ENCODE data around the gene TUBB2A. TPM values are rescaled to one million over a fixed set of nuclear protein-coding genes. Genes with fewer than 3 reads are reported as not detected.
A peak's percentile ranks its signal among the peaks of the same experiment; 100 is the strongest.

Gene TUBB2A
- total RNA-seq, 2 experiments from 2014 or later = 1.7 to 1.8 TPM

GRCh38 chr6:3135668-3136291, 21.6 kb downstream of the TUBB2A start:
- ATAC-seq = no peak
- CTCF ChIA-PET = no interaction called here
- POLR2A ChIA-PET = no interaction called here
- Mint-ChIP-seq H3K27ac (no peak overlapping the region), H3K4me1 (peaks cover 7% of the 10 kb centered on the region), H3K36me3 (ENCODE audit: low read depth) (peaks cover 34% of the 10 kb centered on the region), H3K4me3 (no peak overlapping the region), H3K9me3 (ENCODE audit: low read depth) (no peaks in the 10 kb centered on the region), H3K27me3 (no peaks in the 10 kb centered on the region)
- DNase-seq = no peak
- intact Hi-C loops (cut with DNase I, micrococcal nuclease) = no loop called here

GRCh38 chr6:3133515-3133914, 23.8 kb downstream of the TUBB2A start:
- H3K9me3 Mint-ChIP-seq (ENCODE audit: low read depth) = no peaks in the 10 kb centered on the region
- CTCF ChIA-PET = no interaction called here
- H3K36me3 Mint-ChIP-seq (ENCODE audit: low read depth) = peaks cover 29% of the 10 kb centered on the region
- peaks cover 2% of the 10 kb centered on the region for H3K4me1 Mint-ChIP-seq
- no peak overlapping the region for H3K27ac Mint-ChIP-seq
- intact Hi-C loops (cut with DNase I, micrococcal nuclease) = no loop called here
- H3K27me3 Mint-ChIP-seq = no peaks in the 10 kb centered on the region
- DNase-seq (no peak), ATAC-seq (no peak)
- POLR2A ChIA-PET = no interaction called here
- H3K4me3 Mint-ChIP-seq = no peak overlapping the region

GRCh38 chr6:3131695-3132094, 25.6 kb downstream of the TUBB2A start:
- no peak for ATAC-seq
- intact Hi-C loops (cut with DNase I, micrococcal nuclease) = no loop called here
- Mint-ChIP-seq H3K9me3 (ENCODE audit: low read depth) (no peaks in the 10 kb centered on the region), H3K4me1 (no peaks in the 10 kb centered on the region), H3K4me3 (no peak overlapping the region), H3K27ac (no peak overlapping the region), H3K36me3 (ENCODE audit: low read depth) (peaks cover 26% of the 10 kb centered on the region), H3K27me3 (no peaks in the 10 kb centered on the region)
- no peak for DNase-seq
- POLR2A ChIA-PET = no interaction called here
- CTCF ChIA-PET = no interaction called here

- CTCF ChIA-PET = interaction anchor here (1.2 to 6.6 kb wide), 3 partner anchors 10 to 122 kb away, joined by 3 to 67 read pairs (median 5); partner anchors contain the start of gene BPHL
- no peak for DNase-seq
- Mint-ChIP-seq H3K9me3 (ENCODE audit: low read depth) (no peaks in the 10 kb centered on the region), H3K27me3 (no peaks in the 10 kb centered on the region), H3K27ac (no peak overlapping the region), H3K4me3 (no peak overlapping the region), H3K36me3 (ENCODE audit: low read depth) (peaks cover 22% of the 10 kb centered on the region), H3K4me1 (peaks cover 7% of the 10 kb centered on the region)
- ATAC-seq = no peak
- POLR2A ChIA-PET = interaction anchor here (0.6 kb wide), 1 partner anchor 104 kb away, joined by 3 read pairs; no protein-coding TSS in a partner anchor
- intact Hi-C loops (cut with DNase I, micrococcal nuclease) = loop anchor here (5.0 to 10.0 kb wide), 2 partner anchors 329 to 606 kb away; partner anchors contain the start of gene SLC22A23 (in 1 of the 2)
These were observed 28.8 kb downstream of the TUBB2A start for GRCh38 chr6:3128356-3129108.

GRCh38 chr6:3125815-3126214, 31.5 kb downstream of the TUBB2A start:
- Mint-ChIP-seq H3K4me3 (no peak overlapping the region), H3K4me1 (peaks cover 10% of the 10 kb centered on the region), H3K27ac (no peak overlapping the region), H3K9me3 (ENCODE audit: low read depth) (no peaks in the 10 kb centered on the region), H3K27me3 (no peaks in the 10 kb centered on the region), H3K36me3 (ENCODE audit: low read depth) (peaks cover 13% of the 10 kb centered on the region)
- ATAC-seq = no peak
- intact Hi-C loops (cut with DNase I, micrococcal nuclease) = loop anchor here (1.0 to 10.0 kb wide), 7 partner anchors 8 to 609 kb away; partner anchors contain the start of genes PSMG4 (in 2 of the 2), BPHL (in 1 of the 2), SLC22A23 (in 1 of the 2) and TUBB2A (in 1 of the 2)
- ChIA-PET CTCF (interaction anchor here (0.6 to 6.6 kb wide), 8 partner anchors 40 to 135 kb away, joined by 3 to 67 read pairs (median 4); no protein-coding TSS in a partner anchor), POLR2A (no interaction called here)
- no peak for DNase-seq

GRCh38 chr6:3124667-3125066, 32.7 kb downstream of the TUBB2A start:
- DNase-seq (no peak), ATAC-seq (no peak)
- POLR2A ChIA-PET = no interaction called here
- CTCF ChIA-PET = interaction anchor here (6.6 kb wide), 1 partner anchor 126 kb away, joined by 67 read pairs; no protein-coding TSS in a partner anchor
- Mint-ChIP-seq H3K4me3 (no peak overlapping the region), H3K27me3 (no peaks in the 10 kb centered on the region), H3K9me3 (ENCODE audit: low read depth) (no peaks in the 10 kb centered on the region), H3K36me3 (ENCODE audit: low read depth) (peaks cover 11% of the 10 kb centered on the region), H3K4me1 (peaks cover 12% of the 10 kb centered on the region), H3K27ac (no peak overlapping the region)
- intact Hi-C loops (cut with DNase I, micrococcal nuclease) = loop anchor here (5.0 to 10.0 kb wide), 2 partner anchors 333 to 610 kb away; partner anchors contain the start of gene SLC22A23 (in 1 of the 2)

- DNase-seq (no peak), ATAC-seq (no peak)
- Mint-ChIP-seq H3K4me3 (no peak overlapping the region), H3K9me3 (ENCODE audit: low read depth) (no peaks in the 10 kb centered on the region), H3K4me1 (peaks cover 20% of the 10 kb centered on the region), H3K27me3 (no peaks in the 10 kb centered on the region), H3K27ac (no peak overlapping the region), H3K36me3 (ENCODE audit: low read depth) (no peaks in the 10 kb centered on the region)
- ChIA-PET POLR2A (no interaction called here), CTCF (interaction anchor here (0.6 to 1.7 kb wide), 4 partner anchors 95 to 834 kb away, joined by 3 to 6 read pairs (median 3); no protein-coding TSS in a partner anchor)
- intact Hi-C loops (cut with DNase I, micrococcal nuclease) = loop anchor here in 1 of 2 experiments (10.0 kb wide), 1 partner anchor 612 kb away; no protein-coding TSS in a partner anchor
These were observed 34.5 kb downstream of the TUBB2A start for GRCh38 chr6:3122823-3123182.

GRCh38 chr6:3120765-3121089, 36.6 kb downstream of the TUBB2A start:
- ChIA-PET CTCF (interaction anchor here (1.0 kb wide), 2 partner anchors 8 to 131 kb away, joined by 3 read pairs; no protein-coding TSS in a partner anchor), POLR2A (interaction anchor here (0.6 kb wide), 1 partner anchor 728 kb away, joined by 3 read pairs; the partner anchor contains the start of gene FAM50B)
- no peaks in the 10 kb centered on the region for H3K27me3 Mint-ChIP-seq
- H3K9me3 Mint-ChIP-seq (ENCODE audit: low read depth) = no peaks in the 10 kb centered on the region
- H3K36me3 Mint-ChIP-seq (ENCODE audit: low read depth) = no peaks in the 10 kb centered on the region
- no peak overlapping the region for H3K27ac Mint-ChIP-seq
- H3K4me1 Mint-ChIP-seq = peaks cover 29% of the 10 kb centered on the region
- intact Hi-C loops (cut with DNase I, micrococcal nuclease) = loop anchor here in 1 of 2 experiments (10.0 kb wide), 1 partner anchor 614 kb away; no protein-coding TSS in a partner anchor
- no peak for DNase-seq
- H3K4me3 Mint-ChIP-seq = no peak overlapping the region
- no peak for ATAC-seq

GRCh38 chr6:3119040-3119723, 38.2 kb downstream of the TUBB2A start:
- Mint-ChIP-seq H3K27ac (peak overlapping the region; percentile 58), H3K4me3 (peak overlapping the region; percentile 76), H3K4me1 (peaks cover 28% of the 10 kb centered on the region), H3K36me3 (ENCODE audit: low read depth) (no peaks in the 10 kb centered on the region), H3K27me3 (no peaks in the 10 kb centered on the region), H3K9me3 (ENCODE audit: low read depth) (no peaks in the 10 kb centered on the region)
- ChIA-PET POLR2A (interaction anchor here (0.9 kb wide), 1 partner anchor 91 kb away, joined by 7 read pairs; no protein-coding TSS in a partner anchor), CTCF (interaction anchor here (0.6 to 1.1 kb wide), 8 partner anchors 43 to 891 kb away, joined by 3 to 4 read pairs (median 3); partner anchors contain the start of genes NQO2 and PSMG4)
- intact Hi-C loops (cut with DNase I, micrococcal nuclease) = loop anchor here (2.0 to 5.0 kb wide), 3 partner anchors 44 to 338 kb away; partner anchors contain the start of gene SLC22A23 (in 1 of the 2)
- DNase-seq (no peak), ATAC-seq (peak; percentile 24)

- ChIA-PET POLR2A (interaction anchor here (0.5 to 0.9 kb wide), 2 partner anchors 59 to 92 kb away, joined by 4 to 7 read pairs; no protein-coding TSS in a partner anchor), CTCF (interaction anchor here (0.6 to 0.7 kb wide), 2 partner anchors 10 to 133 kb away, joined by 3 read pairs; no protein-coding TSS in a partner anchor)
- DNase-seq (peak; percentile 100), ATAC-seq (peak; percentile 90)
- peak within 1 kb of the TSS; percentile 60 for H3K27ac Mint-ChIP-seq
- H3K27me3 Mint-ChIP-seq = no peaks in the 10 kb centered on the region
- peaks cover 1% of the 10 kb centered on the region for H3K36me3 Mint-ChIP-seq (ENCODE audit: low read depth)
- no peaks in the 10 kb centered on the region for H3K9me3 Mint-ChIP-seq (ENCODE audit: low read depth)
- peaks cover 22% of the 10 kb centered on the region for H3K4me1 Mint-ChIP-seq
- intact Hi-C loops (cut with DNase I, micrococcal nuclease) = loop anchor here (1.0 to 5.0 kb wide), 17 partner anchors 8 to 1017 kb away; partner anchors contain the start of genes NQO2 (in 2 of the 2), PSMG4 (in 2 of the 2), RIPK1 (in 2 of the 2) and ECI2 (in 1 of the 2)
- H3K4me3 Mint-ChIP-seq = peak within 1 kb of the TSS; percentile 76
These were observed 38.8 kb downstream of the TUBB2A start, which contains the start of gene BPHL for GRCh38 chr6:3118353-3119039. Gene BPHL (plus strand): TSS chr6:3118711. CDS start chr6:3118741, 30 bp downstream.
